Measurements from ENCODE around the gene CANT1. TPM values are rescaled to one million over a fixed set of nuclear protein-coding genes. Genes with fewer than 3 reads are reported as not detected.
"Not testable (repeated sequence)": the region's sequence is repeated elsewhere in the genome, so short reads cannot be mapped to it uniquely, and the experiment has no call there.

Gene CANT1
- total RNA-seq, 1 experiment from 2014 or later, result 95.7 TPM

GRCh38 chr17:79031996-79032875 lies 22.7 kb upstream of the CANT1 start:
- peaks cover 13% of the 10 kb centered on the region for H3K27me3 Mint-ChIP-seq (ENCODE audit: unreplicated experiment)

GRCh38 chr17:79030636-79031035 lies 21.1 kb upstream of the CANT1 start:
- BruUV-seq (replicated peaks); H3K27ac Mint-ChIP-seq (ENCODE audit: unreplicated experiment); intact Hi-C loops (cut with micrococcal nuclease; ENCODE audit: unreplicated experiment); H3K36me3 Mint-ChIP-seq (ENCODE audit: insufficient read depth, unreplicated experiment); H3K9me3 Mint-ChIP-seq (ENCODE audit: low read depth, unreplicated experiment); DNase-seq; H3K4me3 Mint-ChIP-seq (ENCODE audit: low read depth, unreplicated experiment): not testable (repeated sequence)
- CTCF ChIA-PET, result interaction anchor here (0.7 to 0.8 kb wide), 2 partner anchors 44 to 136 kb away, joined by 5 to 9 read pairs; partner anchors contain the start of gene ENGASE
- H3K27me3 Mint-ChIP-seq (ENCODE audit: unreplicated experiment), result peaks cover 13% of the 10 kb centered on the region
- peaks cover 19% of the 10 kb centered on the region for H3K4me1 Mint-ChIP-seq (ENCODE audit: low read depth, unreplicated experiment)

More at GRCh38 chr17:79031996-79032875, 22.7 kb upstream of the CANT1 start:
- Mint-ChIP-seq H3K27ac (ENCODE audit: unreplicated experiment) (no peak overlapping the region), H3K4me1 (ENCODE audit: low read depth, unreplicated experiment) (peaks cover 23% of the 10 kb centered on the region), H3K36me3 (ENCODE audit: insufficient read depth, unreplicated experiment) (peaks cover 4% of the 10 kb centered on the region), H3K4me3 (ENCODE audit: low read depth, unreplicated experiment) (no peak overlapping the region), H3K9me3 (ENCODE audit: low read depth, unreplicated experiment) (no peaks in the 10 kb centered on the region)
- CTCF ChIA-PET, result interaction anchor here (0.7 to 1.4 kb wide), 2 partner anchors 12 to 227 kb away, joined by 3 to 4 read pairs; no protein-coding TSS in a partner anchor
- intact Hi-C loops (cut with micrococcal nuclease; ENCODE audit: unreplicated experiment), result no loop called here
- BruUV-seq (replicated peaks), result no TSS peak
- DNase-seq, result no peak
- no peak for TF ChIP-seq CTCF (IDR thresholded peaks at IDR 0.05; ENCODE audit: unreplicated experiment)

GRCh38 chr17:79029327-79030009 lies 19.9 kb upstream of the CANT1 start:
- no peak for TF ChIP-seq CTCF (IDR thresholded peaks at IDR 0.05; ENCODE audit: unreplicated experiment)
- peaks cover 12% of the 10 kb centered on the region for H3K36me3 Mint-ChIP-seq (ENCODE audit: insufficient read depth, unreplicated experiment)
- H3K4me1 Mint-ChIP-seq (ENCODE audit: low read depth, unreplicated experiment), result peaks cover 16% of the 10 kb centered on the region
- H3K9me3 Mint-ChIP-seq (ENCODE audit: low read depth, unreplicated experiment), result no peaks in the 10 kb centered on the region
- H3K27me3 Mint-ChIP-seq (ENCODE audit: unreplicated experiment), result peaks cover 13% of the 10 kb centered on the region
- DNase-seq, result no peak
- BruUV-seq (replicated peaks), result no TSS peak
- no peak overlapping the region for H3K27ac Mint-ChIP-seq (ENCODE audit: unreplicated experiment)
- CTCF ChIA-PET, result interaction anchor here (1.6 kb wide), 1 partner anchor 11 kb away, joined by 4 read pairs; no protein-coding TSS in a partner anchor
- no peak overlapping the region for H3K4me3 Mint-ChIP-seq (ENCODE audit: low read depth, unreplicated experiment)
- intact Hi-C loops (cut with micrococcal nuclease; ENCODE audit: unreplicated experiment), result no loop called here

DNA sequence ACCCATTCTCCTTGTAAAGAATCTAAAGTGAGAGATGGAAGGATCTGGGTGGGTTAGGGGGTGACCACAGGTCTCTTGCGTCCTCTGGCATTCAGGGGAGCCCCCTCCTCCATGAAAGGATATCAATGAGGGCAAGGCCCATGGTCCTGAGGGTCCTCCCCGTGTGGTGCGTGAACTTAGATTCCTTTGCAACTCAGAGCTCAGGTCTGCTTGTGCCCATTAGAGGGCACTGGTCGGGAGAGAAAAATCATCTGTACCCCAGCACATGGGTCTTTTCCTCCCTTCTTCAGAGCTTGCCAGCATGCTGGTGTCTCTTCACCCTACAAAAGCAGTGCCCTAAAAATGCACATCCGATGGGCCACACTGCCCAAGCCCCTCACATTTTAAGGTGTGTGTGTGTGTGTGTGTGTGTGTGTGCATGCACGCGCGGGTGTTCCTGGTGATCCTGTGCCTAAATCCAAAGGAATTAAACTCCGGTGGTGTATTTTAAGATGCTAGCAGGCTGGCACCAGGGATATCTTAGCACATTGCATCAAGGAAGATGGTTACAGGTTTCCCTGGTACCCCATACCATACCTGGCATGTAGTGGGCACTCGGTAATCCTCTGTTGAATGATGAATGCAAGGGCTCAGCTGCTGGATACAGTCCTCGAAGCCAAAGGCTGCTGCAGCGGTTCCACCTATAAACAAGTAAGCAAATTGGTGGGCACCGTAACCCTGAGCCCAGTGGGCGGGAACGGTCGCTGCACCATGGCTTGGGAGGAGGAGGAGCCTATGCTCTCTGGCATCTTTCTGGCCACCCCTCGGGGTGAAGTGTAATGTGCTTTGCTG lies 19.1 kb upstream of the CANT1 start:
- TF ChIP-seq CTCF (IDR thresholded peaks at IDR 0.05; ENCODE audit: unreplicated experiment), result peak; percentile 23
- intact Hi-C loops (cut with micrococcal nuclease; ENCODE audit: unreplicated experiment), result no loop called here

More for the DNA sequence above, 19.1 kb upstream of the CANT1 start:
- Mint-ChIP-seq H3K36me3 (ENCODE audit: insufficient read depth, unreplicated experiment) (peaks cover 20% of the 10 kb centered on the region), H3K4me3 (ENCODE audit: low read depth, unreplicated experiment) (no peak overlapping the region), H3K27me3 (ENCODE audit: unreplicated experiment) (peaks cover 18% of the 10 kb centered on the region), H3K9me3 (ENCODE audit: low read depth, unreplicated experiment) (no peaks in the 10 kb centered on the region), H3K4me1 (ENCODE audit: low read depth, unreplicated experiment) (peaks cover 23% of the 10 kb centered on the region), H3K27ac (ENCODE audit: unreplicated experiment) (no peak overlapping the region)
- CTCF ChIA-PET, result interaction anchor here (0.5 to 1.6 kb wide), 5 partner anchors 8 to 264 kb away, joined by 3 to 6 read pairs (median 5); no protein-coding TSS in a partner anchor
- BruUV-seq (replicated peaks), result no TSS peak
- no peak for DNase-seq

Data from Calu3 (cell line).